GM19438 (cell line): ENCODE measurements around the gene DLG5.

Experiments
- ATAC-seq: cut with Tn5 transposase; IDR thresholded peaks from one replicate; pipeline ENCODE4 v1.9.1; 2021; ENCODE audit warnings: low read depth; ENCODE audit not compliant: unreplicated experiment

The DLG5 gene

DNA sequence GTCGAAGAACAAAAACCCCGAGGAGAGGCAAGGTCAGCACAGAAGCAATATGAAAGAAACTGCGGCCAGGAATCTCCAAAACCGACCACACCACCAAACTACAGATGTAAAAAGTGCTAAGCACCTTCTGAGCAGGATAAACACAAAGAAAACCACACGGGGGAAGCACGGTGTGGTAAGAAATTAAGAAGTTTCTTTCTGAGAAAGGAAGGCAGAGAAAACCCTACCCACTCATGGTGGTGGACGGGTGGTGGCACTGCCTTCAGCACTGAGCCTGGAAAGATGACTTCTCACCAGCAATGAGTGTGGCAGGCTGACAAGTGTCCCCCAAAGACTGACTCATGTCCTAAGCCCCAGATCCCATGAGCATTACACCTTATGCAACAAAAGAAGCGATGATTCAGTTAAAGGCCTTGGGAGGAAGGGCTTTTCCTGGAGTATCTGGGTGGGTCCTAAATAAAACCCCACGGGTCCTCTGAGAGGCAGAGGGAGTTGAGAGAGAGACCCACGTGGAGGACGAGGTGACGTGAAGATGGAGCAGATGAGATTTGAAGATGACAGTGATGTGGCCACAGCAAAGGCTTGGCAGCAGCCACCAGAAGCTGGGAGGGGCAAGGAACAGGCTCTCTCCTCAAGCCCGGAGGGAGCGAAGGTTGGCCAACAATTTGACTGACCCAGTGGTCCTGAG lies 124.9 kb downstream of the DLG5 start:
- no peak for ATAC-seq

DNA sequence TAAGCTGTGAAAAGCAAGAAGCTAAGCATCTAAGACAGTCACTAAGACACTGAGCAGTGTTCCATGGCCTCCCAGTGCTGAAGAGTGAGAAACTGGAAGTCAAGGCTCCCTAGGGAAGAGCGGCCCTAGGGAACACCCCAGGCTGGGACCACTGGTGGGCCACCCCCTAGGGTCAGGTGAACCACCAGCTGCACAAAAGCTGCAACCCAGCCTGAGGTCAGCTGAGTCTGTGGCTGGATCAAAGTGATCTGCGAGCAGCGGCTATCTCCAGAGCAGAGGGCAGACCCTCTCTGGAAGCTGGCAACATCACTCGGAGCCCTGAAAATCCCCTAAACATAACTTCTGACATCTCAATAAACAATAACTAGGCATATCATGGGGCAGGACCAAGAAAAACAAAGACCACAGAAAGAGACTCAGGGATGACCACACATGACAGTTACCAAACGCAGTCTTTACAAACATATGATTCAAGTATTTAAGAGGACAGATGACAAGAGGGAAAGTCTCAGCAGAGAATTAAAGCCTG lies 125.8 kb downstream of the DLG5 start:
- ATAC-seq: no peak

DNA sequence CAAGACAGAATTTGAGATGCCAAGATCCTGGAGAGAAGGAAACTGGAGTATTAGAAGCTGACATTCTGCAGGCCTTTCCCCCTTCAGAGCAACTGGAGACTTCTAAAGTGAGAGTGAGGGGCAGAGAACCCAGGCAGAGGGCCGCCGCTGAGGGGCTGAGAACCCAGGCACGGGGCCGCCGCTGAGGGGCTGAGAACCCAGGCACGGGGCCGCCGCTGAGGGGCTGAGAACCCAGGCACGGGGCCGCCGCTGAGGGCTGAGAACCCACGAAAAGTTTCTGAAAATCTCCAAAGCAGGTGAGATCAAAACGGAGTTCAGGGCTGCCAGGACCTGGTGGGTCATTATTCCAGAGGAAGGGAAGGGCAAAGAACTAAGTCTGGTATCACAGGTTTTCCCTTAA lies 126.2 kb downstream of the DLG5 start:
- no peak for ATAC-seq

DNA sequence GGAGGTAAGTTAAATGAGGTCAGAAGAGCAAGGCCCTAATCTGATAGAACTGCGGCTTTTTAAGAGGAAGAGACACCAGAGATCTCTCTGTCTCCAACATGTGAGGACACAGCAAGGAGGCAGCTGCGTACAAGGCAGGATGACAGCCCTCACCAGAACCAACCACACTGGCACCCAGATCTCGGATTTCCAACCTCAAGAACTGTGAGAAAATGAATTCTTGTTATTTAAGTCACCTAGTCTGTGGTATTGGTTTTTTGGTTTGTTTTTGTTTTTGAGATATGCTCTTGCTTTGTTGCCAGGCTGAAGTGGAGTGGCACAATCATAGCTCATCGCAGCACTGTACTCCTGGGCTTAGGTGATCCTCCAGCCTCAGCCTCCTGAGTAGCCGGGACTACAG lies 127.2 kb downstream of the DLG5 start:
- ATAC-seq: no peak

DNA sequence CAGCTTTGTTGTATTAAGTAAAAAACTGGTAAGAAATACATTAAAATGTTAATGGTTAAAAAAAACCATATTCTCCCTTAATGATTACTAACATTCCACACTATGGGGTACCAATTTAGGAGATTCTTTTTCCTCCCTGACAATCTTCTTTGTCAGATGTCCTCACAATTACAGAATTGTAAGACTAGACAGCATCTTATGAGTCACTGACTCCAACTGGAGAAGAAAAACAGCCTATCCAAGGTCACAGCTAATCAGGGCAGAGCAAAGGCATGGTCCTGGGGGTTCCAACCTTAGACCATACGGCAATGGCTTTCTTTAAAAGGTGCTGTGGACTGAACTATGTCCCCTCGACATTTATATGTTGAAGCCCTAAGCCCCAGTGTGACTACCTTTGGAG lies 127.6 kb downstream of the DLG5 start:
- no peak for ATAC-seq

DNA sequence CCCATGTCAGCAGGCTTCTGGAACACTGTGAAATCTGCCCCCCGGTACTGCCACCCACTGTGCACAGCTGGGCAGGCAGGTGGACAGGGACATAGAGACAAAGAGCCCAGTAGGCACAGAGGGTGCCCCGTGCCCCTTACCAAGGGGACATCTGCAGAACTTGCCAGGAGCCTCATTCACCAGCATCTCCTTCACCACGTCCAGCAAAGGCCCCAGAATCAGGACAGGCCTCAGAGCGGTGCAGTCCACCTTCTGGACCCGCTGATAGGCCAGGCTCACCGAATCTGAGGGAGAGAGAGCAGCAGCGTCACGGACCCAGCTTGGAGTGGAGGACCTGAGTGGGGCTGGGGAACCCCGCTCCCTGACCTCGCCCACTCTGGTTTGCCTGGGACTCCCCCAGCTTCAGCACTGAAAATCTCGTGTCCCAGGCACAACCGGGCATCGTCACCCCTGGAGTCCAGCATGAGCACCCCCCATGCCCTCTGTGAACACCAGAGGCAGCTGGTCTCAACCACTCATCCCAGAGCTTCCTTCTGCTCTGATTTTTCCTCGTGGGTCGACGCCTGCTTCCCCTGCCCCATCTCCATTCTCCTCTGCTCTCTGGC lies 130.1 kb downstream of the DLG5 start:
- ATAC-seq: no peak

DNA sequence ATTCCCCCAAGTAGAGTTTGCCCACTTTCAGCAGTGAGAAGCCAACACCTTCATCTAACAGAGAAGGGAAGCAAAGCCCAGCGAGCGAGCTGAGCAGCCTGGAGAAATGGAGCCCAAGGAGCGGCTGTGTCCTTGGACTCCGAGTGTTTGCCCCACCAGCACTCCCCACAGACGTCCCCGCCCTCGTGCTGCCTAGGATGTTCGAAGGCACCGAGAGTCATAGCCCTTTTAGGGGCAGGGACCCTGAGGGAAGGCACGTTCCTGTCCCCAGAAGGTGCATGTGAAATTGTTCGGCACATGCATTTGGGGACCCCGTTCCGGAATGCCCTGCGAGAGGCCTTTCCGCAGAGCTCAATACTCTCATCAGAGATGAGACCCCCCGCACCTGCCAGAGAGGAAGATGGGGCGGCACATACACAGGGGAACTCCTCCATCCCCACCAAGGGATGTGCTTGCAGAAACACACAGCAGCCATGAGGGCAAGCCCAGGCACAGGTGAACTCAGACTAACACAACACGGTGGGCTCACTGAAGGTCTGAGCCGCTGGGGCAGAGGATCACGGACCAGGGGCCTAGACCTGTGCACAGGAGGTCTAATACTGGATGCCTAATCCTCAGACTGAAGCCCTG lies 131.0 kb downstream of the DLG5 start:
- ATAC-seq: no peak

DNA sequence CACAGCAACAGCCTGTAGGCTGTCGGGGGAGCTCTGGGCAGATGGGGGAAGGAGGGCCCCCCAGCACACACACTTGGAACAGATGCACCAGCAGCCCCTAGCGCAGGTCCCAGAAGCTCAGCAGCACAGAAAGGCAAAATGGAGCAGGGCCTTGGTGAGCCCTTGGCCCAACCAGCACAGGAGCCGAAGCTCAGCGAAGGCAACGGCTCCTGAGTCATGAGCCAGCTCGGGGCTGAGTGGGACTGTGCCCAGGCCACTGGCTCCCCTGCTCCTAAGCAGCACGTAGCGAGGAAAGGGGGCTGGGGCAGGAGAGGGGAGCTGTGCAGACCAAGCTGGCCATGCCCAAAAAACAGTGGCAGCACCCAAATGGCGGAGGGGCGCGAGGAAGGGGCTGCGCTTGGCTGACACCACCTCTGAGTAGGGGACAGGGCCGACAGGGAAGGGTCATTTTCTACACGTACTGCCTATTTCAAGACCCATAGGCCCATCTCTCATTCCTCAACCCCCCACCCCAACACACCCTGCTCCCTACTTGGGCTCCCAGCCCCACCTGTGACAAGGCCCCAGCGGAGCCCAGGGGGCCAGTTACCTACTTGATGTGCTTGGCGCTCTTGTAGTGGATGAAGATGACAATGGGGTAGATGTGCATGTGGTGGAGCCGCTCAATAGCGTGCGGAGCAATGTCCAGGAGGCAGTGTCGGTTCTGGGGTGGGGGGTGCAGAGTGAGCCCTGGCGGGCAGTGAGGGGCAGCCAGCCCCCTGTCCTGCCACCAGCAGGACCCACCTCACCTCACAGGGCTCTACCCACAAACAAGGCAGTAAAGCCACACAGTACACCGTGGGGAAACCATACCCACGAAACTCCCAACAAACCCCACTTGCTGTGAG lies 132.1 kb downstream of the DLG5 start:
- ATAC-seq: no peak

DNA sequence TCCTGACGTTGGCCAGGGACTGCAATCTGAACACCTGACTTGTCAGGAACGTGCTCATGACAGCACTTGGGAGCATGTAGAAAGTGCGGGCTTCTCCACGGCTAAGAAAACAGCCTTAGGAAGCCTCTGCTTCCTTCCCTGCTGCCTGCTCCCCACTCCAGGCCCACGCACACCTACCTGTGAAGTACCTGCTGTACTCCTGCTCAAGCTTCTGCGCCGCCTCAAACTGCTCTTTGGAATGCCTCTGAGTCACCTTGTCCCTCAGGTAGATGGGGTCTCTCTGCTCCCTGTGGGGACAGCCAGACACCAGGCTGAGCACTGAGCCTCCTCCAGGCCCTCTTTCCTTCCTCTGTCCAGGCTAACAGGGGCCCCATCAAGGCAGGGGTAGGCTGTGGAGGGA lies 132.7 kb downstream of the DLG5 start:
- no peak for ATAC-seq

DNA sequence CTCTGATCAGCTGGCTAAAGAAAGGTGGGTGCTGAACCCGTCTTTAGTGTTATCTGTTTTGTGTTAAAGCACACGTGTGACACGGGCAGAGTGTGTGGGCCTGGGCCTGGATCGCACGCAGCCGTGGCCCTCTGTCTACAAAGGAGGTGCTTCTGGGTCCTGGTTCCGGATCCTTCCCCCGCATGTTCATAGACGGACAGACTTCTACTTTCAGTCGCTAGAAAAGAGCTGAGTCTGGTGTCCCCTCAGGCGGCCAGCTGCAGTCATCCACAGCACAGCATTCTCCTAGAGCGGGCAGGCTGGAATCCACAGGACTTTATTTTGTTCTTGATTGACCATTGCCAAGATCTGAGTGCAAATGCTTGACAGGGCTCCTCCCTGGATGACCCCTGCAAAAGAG lies 134.4 kb downstream of the DLG5 start:
- ATAC-seq: no peak

DNA sequence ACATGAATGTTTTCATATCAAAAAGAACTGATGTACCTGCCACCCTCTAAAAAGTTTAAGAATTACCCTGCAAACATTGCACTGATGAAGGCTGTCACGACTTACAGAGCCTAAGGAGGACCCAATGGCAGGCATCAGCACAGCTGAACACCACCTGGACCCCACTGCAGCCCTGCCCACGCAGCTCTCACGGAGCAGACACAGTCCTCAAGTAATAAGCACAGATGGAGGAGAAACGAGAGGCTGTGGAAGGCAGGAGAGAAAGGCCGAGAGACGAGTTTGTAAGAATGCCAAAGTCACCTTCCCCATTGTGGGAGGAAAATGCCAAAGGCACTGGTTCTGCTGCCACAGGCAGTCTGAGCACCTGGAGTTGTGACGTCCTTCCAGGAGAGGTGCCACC lies 135.0 kb downstream of the DLG5 start:
- ATAC-seq: no peak

DNA sequence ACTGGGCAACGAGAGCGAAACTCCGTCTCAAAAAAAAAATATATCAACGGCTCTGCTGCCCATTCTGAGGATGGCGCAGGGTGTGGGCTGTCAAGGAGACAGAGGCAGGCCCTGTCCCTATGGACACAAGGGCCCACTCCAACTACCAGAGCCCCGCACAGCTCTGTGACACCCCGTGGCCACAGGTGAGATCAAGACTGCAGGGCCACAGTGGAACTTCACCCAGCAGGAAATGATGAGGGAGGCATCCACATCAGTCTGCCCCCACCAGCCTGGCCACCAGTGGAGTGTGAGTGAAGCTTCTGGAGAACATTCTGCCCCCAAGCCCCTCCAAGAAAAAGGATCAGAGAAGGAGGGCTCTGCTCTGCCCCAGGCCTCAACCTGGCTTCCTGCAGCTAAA lies 136.7 kb downstream of the DLG5 start:
- no peak for ATAC-seq

DNA sequence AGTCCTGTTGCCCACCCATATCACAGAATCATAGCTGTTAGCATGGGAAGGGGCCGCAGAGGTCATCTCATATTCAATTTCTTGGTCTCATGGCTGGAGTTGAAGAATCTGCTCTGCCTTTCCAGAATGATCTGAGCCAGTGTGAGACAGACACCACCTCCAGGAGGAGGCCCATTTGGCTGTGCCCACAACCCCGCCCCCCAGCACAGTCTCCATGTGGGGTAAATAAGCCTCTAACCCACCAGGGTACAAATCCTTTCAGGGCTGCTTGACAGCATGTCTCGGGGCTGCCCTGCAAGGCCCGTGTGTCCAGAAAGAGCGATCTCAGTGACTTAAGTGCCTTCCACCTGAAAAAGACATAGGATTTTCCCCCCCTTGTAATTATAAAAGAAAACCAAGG lies 137.5 kb downstream of the DLG5 start:
- no peak for ATAC-seq

DNA sequence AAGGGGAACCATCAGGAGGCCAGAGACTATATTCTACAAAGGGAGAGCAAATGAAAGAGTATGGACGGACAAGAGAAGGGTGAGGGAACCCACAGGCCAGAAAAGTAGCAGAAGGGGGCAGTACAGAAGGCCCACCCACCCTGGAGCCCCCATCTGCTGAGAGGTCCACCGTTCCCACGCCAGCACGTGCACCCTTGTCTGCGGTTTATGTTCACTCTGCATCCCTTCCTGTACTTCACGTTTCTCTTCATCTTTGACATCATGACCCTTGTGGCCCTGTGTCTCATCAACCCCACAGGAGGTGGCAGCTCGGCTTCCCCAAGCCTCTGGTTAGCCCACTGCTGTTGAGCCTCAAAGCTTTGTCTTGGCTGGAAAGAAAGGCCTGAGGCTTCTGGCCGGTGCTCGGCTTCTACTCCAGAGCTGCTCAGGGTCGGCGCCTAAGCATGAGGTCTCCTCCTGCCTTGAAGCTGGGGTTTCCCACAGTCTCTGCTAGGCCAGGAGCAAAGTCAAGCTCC lies 138.0 kb downstream of the DLG5 start:
- no peak for ATAC-seq

DNA sequence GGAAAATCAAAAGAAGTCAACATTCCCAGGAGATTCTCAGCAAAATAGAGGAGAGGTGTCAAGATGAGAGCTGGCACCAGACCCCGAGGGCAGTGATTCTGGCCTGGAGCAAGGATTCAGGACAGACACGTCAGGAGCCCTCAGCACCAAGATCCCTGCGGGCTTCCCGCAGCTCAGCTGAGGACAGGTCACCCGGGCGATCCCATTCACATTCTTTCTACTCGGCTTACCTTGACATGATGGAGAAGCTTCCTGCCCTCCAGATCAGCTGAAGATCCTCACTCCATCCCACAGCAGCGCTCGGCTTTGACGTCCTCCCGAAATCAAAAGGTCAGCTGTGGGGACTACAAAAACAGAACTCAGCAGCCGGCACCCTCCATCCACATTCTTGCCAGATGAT lies 139.1 kb downstream of the DLG5 start:
- ATAC-seq: no peak

DNA sequence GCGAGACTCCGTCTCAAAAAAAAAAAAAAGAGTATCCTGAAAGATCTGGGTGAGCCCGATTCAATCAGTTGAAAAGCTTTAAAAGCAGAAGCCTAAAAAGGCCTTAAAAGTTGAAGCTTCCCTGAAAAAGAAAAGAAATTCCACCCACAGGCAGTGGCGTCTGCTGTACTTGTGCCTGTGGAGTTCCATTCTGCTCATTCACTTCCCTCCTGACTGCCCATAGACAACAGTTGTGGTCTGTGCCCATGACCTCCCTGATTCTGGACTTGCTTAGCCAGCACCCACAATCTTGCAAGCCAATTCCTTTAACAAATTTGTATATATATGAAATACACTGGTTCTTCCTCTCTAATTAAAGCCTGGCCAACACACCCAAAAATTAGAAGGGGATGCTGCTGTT lies 141.7 kb downstream of the DLG5 start:
- no peak for ATAC-seq

DNA sequence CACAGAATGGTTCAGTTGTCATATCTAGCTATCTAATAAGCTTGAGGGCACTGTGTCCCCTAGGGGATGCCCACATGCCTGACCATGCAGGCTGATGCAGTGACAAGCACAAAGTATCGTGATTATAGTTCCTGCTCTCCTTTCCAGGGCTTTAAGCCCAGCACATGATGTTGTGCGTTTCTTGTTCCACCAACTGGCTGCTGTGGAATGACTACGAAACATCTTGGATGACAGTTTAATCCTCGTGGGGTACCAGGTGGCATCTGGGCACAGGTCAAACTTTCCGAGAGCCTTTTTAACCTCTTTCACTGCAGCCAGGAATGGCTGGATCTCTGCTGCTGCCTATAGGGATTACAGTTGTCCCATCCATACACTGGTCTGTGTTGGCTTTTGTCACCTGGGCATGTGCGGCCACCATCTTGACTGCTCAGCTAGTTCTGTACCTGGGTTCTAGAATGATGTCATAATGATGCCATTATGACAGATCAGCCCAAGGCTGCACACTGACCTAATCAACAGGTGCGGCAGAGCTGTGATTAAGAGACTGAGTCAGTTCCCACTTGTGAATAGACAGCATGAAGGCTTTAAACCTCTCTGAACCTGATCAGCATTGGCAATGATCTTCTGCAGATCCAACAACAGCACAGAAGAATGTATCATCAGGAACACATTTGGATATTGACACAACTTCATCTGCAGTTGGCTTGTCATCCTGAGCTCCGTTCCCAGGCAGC lies 144.1 kb downstream of the DLG5 start:
- no peak for ATAC-seq

DNA sequence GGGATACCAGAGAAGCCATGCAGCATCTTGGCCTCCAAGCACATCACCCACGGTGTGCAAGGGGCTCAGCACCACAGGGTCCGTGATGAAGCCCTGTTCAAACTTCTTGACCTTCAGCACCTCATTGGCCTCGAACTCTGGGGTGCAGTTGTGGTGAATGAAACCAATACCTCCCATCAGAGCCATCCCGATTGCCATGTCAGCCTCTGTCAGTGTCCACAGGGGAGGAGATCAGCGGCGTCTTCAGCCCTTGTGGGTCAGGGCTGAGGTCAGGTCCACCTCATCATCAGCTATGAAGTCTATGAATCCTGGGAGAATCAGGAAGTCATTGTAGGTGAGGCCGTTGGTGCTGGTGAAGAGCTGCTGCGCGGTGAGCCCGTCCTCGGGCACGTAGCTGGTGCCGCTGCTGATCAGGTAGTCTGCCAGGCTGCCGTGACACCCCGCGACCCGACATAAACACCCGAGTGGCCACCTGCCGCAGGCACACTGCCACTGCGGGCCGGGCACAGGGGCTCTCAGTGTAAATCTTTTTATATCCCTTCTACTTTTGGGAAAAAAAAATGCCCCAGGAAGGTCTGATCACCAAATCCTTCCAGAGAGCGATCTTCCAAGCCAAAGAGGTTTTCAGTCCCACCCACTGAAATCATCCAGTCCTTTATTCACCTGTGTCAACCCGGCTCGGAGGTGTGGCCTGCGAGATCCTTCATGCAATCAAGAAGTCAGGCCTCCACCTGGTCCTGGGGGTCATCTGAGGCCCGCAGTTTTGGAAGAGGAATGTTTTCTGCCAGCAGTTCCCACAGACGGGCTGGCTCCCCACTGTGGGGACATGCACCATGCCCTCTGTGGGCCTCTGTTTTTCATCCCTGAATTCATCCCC lies 144.9 kb downstream of the DLG5 start:
- no peak for ATAC-seq

DNA sequence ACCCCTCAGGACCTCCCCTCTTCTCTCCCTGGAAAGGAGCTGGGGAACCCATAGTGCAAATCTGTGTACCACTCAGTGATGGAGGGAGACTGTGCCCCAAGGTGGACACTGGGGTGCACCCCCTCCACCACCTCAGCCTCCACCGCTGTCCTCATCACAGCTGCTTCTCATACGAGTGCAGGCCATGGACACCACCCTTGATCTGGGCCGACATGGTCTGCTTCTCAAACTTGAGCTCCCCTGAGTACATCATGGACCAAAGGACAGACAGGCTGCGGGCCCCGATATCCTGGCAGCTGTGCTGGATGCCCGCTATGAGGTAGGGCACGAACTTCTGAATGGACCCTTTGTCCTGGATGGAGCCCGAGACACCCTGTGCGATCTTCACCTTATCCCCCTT lies 146.4 kb downstream of the DLG5 start:
- ATAC-seq: no peak
